GM10266 (cell line): Measurements from ENCODE around the gene SPDYC.

ENCODE experiments used
- DNase-seq: peaks from one replicate; pipeline ENCODE4 v3.0.0; 2012; ENCODE audit errors: extremely low spot score
- CTCF ChIP-seq: IDR thresholded peaks from 2 replicates; pipeline ENCODE4 v1.5.1; 2012; ENCODE audit warnings: mild to moderate bottlenecking, low read depth; ENCODE audit not compliant: control insufficient read depth, insufficient read depth; ENCODE audit errors: missing control alignments

The SPDYC gene

GRCh38 chr11:65212226-65212801 is 42.3 kb downstream of the SPDYC start:
- DNase-seq: no peak
- no peak for TF ChIP-seq CTCF

DNA sequence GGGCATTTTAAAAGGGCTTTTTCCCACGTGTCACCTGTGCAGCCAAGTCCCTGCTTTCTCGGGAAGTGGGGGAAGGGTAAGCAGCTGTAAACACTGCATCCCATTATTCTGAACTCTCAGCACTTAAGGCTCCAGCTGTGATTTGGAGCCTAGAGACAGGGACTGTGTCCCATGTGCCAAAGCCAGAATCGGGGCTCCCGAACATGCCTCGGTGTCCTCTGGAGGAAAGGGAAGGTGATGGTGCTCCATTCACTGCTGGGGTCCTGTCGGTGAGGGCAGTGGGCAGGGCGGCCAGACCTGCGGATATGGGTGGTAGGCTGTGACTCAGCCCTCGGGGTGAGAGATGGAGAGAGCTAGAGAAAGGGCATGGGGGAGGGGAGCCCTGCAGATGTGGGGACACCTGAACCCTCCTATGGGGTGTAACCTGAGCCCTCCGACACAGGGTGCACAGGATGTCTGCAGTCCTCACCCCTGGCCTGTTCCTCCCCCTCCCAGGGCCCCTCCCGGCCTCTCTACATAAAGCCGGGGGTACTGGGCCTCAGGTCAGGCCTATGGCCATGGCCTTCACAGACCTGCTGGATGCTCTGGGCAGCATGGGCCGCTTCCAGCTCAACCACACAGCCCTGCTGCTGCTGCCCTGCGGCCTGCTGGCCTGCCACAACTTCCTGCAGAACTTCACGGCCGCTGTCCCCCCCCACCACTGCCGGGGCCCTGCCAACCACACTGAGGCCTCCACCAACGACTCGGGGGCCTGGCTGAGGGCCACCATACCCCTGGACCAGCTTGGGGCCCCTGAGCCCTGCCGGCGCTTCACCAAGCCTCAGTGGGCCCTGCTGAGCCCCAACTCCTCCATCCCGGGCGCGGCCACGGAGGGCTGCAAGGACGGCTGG is 43.5 kb downstream of the SPDYC start:
- no peak for TF ChIP-seq CTCF
- peak; percentile 12 for DNase-seq

DNA sequence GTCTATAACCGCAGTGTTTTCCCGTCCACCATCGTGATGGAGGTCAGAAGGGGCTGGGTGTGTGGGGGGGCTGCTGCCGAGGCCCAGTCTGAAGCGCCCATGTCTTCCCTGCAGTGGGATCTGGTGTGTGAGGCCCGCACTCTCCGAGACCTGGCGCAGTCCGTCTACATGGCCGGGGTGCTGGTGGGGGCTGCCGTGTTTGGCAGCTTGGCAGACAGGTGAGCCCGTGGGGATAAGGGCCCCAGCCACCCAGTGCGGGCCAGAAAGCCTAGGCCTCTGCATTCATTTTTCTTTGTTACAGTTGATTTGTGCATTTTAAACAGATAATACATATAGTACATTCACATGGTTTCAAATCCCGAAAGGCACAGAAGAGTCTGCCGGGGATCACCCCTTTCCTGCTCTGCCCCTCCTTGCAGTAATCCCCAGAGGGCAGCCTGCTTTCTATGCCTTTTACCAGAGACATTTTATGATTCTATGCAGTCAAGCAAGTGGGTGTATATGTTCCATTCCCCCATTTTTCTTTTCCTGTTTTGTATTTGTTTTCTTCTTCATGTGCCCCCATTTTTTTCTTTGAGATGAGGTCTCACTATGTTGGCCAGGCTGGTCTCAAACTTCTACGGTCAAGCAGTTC is 44.3 kb downstream of the SPDYC start:
- TF ChIP-seq CTCF: no peak
- DNase-seq: peak; percentile 7

DNA sequence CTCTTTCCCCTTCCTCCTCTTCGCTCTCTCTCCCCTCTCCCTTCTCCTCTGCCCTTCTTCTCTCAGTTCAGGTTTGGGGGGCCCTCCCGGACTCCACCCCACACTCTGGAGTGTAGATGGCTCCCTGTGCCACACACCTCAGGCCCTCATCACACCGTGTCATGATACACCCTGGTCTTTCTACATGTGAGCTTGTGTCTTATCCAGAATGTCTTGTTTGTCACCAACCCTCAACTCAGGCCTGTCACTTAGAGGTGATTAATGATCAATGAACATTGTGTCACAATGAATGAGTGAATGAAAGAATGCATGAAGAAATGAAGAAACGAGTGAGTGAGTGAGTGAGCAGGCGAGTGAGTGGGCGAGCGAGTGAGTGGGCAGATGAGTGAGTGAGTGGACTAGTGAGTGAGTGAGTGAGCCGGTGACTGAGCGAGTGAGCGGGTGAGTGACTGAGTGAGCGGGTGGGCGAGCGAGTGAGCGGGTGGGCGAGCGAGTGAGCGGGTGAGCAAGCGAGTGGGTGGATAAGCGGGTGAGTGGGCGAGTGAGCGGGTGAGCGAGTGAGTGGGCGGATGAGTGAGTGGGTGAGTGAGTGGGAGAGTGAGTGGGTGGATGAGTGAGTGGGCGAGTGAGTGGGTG is 45.5 kb downstream of the SPDYC start:
- DNase-seq: peak; percentile 22
- no peak for TF ChIP-seq CTCF

DNA sequence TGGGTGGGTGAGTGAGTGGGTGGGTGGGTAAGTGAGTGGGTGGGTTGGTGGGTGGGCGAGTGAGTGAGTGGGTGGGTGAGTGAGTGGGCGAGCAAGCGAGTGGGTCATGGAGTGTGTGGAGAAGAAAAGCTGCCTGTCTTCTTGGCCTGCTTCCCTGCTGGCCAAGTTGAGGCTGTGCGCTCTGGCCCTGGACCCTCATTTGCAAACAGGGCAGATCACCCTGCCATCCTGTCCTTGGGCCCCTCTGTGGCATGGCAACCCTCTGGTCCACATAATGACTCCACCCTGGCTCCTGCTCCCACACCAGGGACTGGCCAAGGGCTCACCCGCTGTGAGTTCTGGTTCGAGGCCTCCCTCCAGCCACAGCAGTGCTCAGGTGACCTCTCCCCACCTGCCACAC is 46.8 kb downstream of the SPDYC start:
- DNase-seq: peak; percentile 9
- TF ChIP-seq CTCF: no peak

DNA sequence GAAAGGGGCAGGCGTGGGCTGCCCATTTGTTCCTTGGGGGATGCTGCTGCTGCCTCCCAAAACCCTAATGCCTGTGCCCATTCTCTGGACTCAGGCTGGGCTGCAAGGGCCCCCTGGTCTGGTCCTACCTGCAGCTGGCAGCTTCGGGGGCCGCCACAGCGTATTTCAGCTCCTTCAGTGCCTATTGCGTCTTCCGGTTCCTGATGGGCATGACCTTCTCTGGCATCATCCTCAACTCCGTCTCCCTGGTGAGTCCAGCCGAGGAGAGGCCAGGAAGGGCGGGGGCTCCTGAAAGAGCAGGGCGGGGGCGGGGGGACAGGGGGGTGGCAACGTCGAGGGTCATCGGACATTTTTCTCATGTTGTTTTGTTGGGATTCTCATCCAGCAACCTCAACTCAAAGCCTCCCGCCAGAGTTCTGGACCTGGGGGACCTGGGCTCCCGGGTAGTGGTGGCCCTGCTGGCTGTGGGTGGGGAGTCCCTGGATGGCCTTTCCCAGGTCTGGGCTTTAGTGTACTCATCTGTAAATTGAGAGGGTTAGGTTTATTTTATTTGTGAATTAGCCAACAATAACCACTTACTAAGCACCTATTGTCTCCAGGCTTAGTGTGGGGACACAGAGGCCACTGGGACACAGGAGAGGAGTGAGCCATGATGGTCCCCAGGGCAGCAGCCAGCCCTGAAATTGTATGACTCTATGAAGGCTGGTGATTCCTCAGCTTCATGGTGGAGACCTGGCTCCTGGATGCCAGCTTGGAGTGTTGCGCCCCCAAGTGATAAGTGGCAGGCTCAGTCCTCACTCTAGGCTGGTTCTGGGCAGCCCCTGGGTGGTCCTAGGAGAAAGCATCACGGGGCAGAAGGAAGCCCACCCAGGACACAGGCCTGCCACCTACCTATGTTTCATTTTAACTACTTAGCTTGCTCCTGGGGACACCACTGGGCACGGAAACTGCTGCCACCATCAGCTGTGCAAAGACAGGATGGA is 47.7 kb downstream of the SPDYC start:
- no peak for TF ChIP-seq CTCF
- peak; percentile 4 for DNase-seq
